ENCODE measurements around the gene THSD4. TPM values are rescaled to one million over a fixed set of nuclear protein-coding genes. Genes with fewer than 3 reads are reported as not detected.

The THSD4 gene
- total RNA-seq, 1 experiment from 2014 or later = 65.4 TPM

DNA sequence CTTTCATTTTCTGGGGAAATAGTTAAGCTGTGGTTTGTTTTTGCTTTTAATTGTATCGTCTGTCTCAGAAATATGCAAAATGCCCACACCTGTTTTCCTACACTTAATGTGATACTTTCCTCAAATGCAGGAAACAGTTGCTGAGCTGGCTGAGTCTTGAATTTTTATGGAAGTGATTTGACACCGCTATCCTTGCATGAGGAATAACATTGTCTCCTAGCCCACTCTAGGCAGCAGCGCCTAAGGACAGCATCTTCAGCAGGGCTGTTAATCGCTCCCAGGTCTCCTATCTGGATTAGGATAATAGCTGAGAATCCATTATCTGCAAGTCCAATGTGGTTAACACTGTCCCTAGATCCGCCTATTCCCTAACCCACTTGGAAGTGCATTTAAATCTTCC is 562.5 kb downstream of the THSD4 start:
- no peaks in the 10 kb centered on the region for H3K27me3 ChIP-seq (ENCODE audit: control insufficient read depth, insufficient read depth, low read length)
- BruUV-seq (replicated peaks) = no TSS peak
- POLR2A ChIA-PET = interaction anchor here (0.6 kb wide), 1 partner anchor 236 kb away, joined by 3 read pairs; no protein-coding TSS in a partner anchor
- intact Hi-C loops (cut with micrococcal nuclease; ENCODE audit: unreplicated experiment) = no loop called here
- ATAC-seq = no peak
- no peaks in the 10 kb centered on the region for H3K9me3 ChIP-seq (ENCODE audit: control insufficient read depth, insufficient read depth, low read depth, low read length)
- in situ Hi-C loops (cut with HindIII; ENCODE audit: low pct_unique_long_range_greater_than_20kb, low sequenced_read_pairs) = no loop called here
- H3K27ac ChIP-seq (ENCODE audit: low read length) = no peak overlapping the region
- no peaks in the 10 kb centered on the region for H3K36me3 ChIP-seq (ENCODE audit: control insufficient read depth, insufficient read depth, low read length)
- CTCF ChIA-PET = no interaction called here
- DNase-seq (ENCODE audit: low read depth, low spot score) = no peak
- TF ChIP-seq POLR2AphosphoS5 (IDR thresholded peaks at IDR 0.05; ENCODE audit: low read depth, low read length) = no peak
- TF ChIP-seq SIN3A (IDR thresholded peaks at IDR 0.05; ENCODE audit: borderline replicate concordance, insufficient read depth, low read depth, low read length) = no peak
- no peak for TF ChIP-seq CTCF (IDR thresholded peaks at IDR 0.05)
- TF ChIP-seq, protein P1, sequence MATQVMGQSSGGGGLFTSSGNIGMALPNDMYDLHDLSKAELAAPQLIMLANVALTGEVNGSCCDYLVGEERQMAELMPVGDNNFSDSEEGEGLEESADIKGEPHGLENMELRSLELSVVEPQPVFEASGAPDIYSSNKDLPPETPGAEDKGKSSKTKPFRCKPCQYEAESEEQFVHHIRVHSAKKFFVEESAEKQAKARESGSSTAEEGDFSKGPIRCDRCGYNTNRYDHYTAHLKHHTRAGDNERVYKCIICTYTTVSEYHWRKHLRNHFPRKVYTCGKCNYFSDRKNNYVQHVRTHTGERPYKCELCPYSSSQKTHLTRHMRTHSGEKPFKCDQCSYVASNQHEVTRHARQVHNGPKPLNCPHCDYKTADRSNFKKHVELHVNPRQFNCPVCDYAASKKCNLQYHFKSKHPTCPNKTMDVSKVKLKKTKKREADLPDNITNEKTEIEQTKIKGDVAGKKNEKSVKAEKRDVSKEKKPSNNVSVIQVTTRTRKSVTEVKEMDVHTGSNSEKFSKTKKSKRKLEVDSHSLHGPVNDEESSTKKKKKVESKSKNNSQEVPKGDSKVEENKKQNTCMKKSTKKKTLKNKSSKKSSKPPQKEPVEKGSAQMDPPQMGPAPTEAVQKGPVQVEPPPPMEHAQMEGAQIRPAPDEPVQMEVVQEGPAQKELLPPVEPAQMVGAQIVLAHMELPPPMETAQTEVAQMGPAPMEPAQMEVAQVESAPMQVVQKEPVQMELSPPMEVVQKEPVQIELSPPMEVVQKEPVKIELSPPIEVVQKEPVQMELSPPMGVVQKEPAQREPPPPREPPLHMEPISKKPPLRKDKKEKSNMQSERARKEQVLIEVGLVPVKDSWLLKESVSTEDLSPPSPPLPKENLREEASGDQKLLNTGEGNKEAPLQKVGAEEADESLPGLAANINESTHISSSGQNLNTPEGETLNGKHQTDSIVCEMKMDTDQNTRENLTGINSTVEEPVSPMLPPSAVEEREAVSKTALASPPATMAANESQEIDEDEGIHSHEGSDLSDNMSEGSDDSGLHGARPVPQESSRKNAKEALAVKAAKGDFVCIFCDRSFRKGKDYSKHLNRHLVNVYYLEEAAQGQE (IDR thresholded peaks at IDR 0.05; ENCODE audit: insufficient read depth in 1 of 2, low read depth in 2 of 2, low read length in 1 of 2) = no peak
- H3K4me3 ChIP-seq (ENCODE audit: low read depth in 2 of 2, low read length in 2 of 2) = no peak overlapping the region
- no peaks in the 10 kb centered on the region for H3K4me1 ChIP-seq (ENCODE audit: control insufficient read depth, insufficient read depth, low read length)

DNA sequence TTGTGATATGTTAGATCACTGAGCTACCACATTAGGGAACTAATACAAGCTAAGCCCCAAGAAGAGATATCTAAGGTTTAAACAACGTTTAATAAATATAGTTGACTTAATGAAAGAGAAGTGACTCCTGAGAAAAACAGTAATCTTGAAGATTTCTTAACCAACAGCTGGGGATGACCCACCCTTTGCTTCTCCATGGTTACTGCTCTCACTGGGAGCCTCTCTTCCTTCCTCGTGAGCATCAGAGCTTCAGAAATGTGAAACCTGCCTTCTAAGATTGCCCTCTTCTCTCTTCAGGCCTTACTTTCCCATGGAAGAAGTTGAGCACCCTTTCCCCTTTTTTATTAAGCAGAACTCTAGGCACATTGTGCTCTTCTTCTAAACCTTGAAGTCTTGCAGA is 562.9 kb downstream of the THSD4 start:
- H3K4me3 ChIP-seq (ENCODE audit: low read depth in 2 of 2, low read length in 2 of 2) = no peak overlapping the region
- ATAC-seq (no peak), DNase-seq (ENCODE audit: low read depth, low spot score) (no peak)
- no peak for TF ChIP-seq TCF7L2 (IDR thresholded peaks at IDR 0.05; ENCODE audit: low read depth, low read length)
- TF ChIP-seq CTCF (IDR thresholded peaks at IDR 0.05) = no peak
- TF ChIP-seq POLR2AphosphoS5 (IDR thresholded peaks at IDR 0.05; ENCODE audit: low read depth, low read length) = no peak
- TF ChIP-seq, protein P1 (IDR thresholded peaks at IDR 0.05; ENCODE audit: insufficient read depth in 1 of 2, low read depth in 2 of 2, low read length in 1 of 2) = no peak
- TF ChIP-seq SIN3A (IDR thresholded peaks at IDR 0.05; ENCODE audit: borderline replicate concordance, insufficient read depth, low read depth, low read length) = no peak
- H3K9me3 ChIP-seq (ENCODE audit: control insufficient read depth, insufficient read depth, low read depth, low read length) = no peaks in the 10 kb centered on the region
- H3K36me3 ChIP-seq (ENCODE audit: control insufficient read depth, insufficient read depth, low read length) = no peaks in the 10 kb centered on the region
- CTCF ChIA-PET = no interaction called here
- H3K27me3 ChIP-seq (ENCODE audit: control insufficient read depth, insufficient read depth, low read length) = no peaks in the 10 kb centered on the region
- intact Hi-C loops (cut with micrococcal nuclease; ENCODE audit: unreplicated experiment) = no loop called here
- H3K27ac ChIP-seq (ENCODE audit: low read length) = no peak overlapping the region
- no peaks in the 10 kb centered on the region for H3K4me1 ChIP-seq (ENCODE audit: control insufficient read depth, insufficient read depth, low read length)
- BruUV-seq (replicated peaks) = no TSS peak
- in situ Hi-C loops (cut with HindIII; ENCODE audit: low pct_unique_long_range_greater_than_20kb, low sequenced_read_pairs) = no loop called here
- POLR2A ChIA-PET = interaction anchor here (0.6 kb wide), 1 partner anchor 235 kb away, joined by 3 read pairs; no protein-coding TSS in a partner anchor
